SK-N-DZ (cell line): ENCODE measurements around the gene FSCN2.
A peak's percentile ranks its signal among the peaks of the same experiment; 100 is the strongest.
"Not testable (repeated sequence)": the region's sequence is repeated elsewhere in the genome, so short reads cannot be mapped to it uniquely, and the experiment has no call there.

Experiments
- DNase-seq: peaks from one replicate; pipeline ENCODE4 v3.0.0-alpha.2; 2015; ENCODE audit warnings: low spot score

Gene FSCN2

GRCh38 chr17:81526662-81527571 lies 1.3 kb upstream of the FSCN2 start:
- DNase-seq, result no peak

- no peak for DNase-seq
Measured at GRCh38 chr17:81528384-81528650, 140 bp downstream of the FSCN2 start.

GRCh38 chr17:81528651-81529436 lies 667 bp downstream of the FSCN2 start:
- no peak for DNase-seq

- no peak for DNase-seq
Measured at GRCh38 chr17:81529437-81529803, 1.2 kb downstream of the FSCN2 start.

GRCh38 chr17:81531013-81531412 lies 2.8 kb downstream of the FSCN2 start:
- not testable (repeated sequence) for DNase-seq

GRCh38 chr17:81531998-81532404 lies 3.8 kb downstream of the FSCN2 start:
- not testable (repeated sequence) for DNase-seq

- no peak for DNase-seq
Measured at GRCh38 chr17:81532490-81533287, 4.5 kb downstream of the FSCN2 start.

- DNase-seq, result no peak
Measured at GRCh38 chr17:81533339-81534141, 5.4 kb downstream of the FSCN2 start.

GRCh38 chr17:81534157-81535006 lies 6.2 kb downstream of the FSCN2 start:
- no peak for DNase-seq

- DNase-seq, result no peak
Measured at GRCh38 chr17:81535007-81535328, 6.8 kb downstream of the FSCN2 start.

GRCh38 chr17:81535480-81536298 lies 7.5 kb downstream of the FSCN2 start:
- no peak for DNase-seq

- no peak for DNase-seq
Measured at GRCh38 chr17:81536299-81537290, 8.4 kb downstream of the FSCN2 start.

GRCh38 chr17:81537343-81537855 lies 9.2 kb downstream of the FSCN2 start:
- DNase-seq, result peak; percentile 64

GRCh38 chr17:81537856-81538555 lies 9.8 kb downstream of the FSCN2 start:
- peak; percentile 81 for DNase-seq

- DNase-seq, result no peak
Measured at GRCh38 chr17:81538651-81539570, 10.7 kb downstream of the FSCN2 start.

- DNase-seq, result no peak
Measured at GRCh38 chr17:81539571-81539900, 11.4 kb downstream of the FSCN2 start.
